ENCODE results near the gene PDCD6IP. TPM values are rescaled to one million over a fixed set of nuclear protein-coding genes. Genes with fewer than 3 reads are reported as not detected.
"Not testable (repeated sequence)": the region's sequence is repeated elsewhere in the genome, so short reads cannot be mapped to it uniquely, and the experiment has no call there.

PDCD6IP gene
- total RNA-seq, 4 donors from 2014 or later = 93.9 to 181 (median 127) TPM

DNA sequence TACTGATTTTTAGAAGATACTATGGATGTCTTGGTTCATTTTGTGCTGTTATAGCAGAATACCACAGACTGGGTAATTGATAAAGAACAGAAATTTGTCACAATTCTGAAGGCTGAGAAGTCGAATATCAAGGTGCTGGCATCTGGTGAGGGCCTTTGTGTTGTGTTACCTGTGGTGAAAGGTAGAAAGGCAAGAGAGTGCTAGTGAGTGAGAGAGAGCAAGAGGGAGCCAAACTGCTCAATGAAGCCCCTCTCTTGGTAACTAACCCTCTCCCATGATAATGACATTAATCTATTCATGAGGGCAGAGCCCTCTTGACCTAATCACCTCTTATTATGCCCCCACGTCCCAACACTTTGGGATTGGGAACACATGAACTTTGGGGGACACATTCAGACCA lies 31.3 kb downstream of the PDCD6IP start:
- DNase-seq (no peak), ATAC-seq (no peak)
- H3K4me3 ChIP-seq = no peak overlapping the region
- TF ChIP-seq, protein P1, sequence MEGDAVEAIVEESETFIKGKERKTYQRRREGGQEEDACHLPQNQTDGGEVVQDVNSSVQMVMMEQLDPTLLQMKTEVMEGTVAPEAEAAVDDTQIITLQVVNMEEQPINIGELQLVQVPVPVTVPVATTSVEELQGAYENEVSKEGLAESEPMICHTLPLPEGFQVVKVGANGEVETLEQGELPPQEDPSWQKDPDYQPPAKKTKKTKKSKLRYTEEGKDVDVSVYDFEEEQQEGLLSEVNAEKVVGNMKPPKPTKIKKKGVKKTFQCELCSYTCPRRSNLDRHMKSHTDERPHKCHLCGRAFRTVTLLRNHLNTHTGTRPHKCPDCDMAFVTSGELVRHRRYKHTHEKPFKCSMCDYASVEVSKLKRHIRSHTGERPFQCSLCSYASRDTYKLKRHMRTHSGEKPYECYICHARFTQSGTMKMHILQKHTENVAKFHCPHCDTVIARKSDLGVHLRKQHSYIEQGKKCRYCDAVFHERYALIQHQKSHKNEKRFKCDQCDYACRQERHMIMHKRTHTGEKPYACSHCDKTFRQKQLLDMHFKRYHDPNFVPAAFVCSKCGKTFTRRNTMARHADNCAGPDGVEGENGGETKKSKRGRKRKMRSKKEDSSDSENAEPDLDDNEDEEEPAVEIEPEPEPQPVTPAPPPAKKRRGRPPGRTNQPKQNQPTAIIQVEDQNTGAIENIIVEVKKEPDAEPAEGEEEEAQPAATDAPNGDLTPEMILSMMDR (IDR thresholded peaks at IDR 0.05 in 4 of 5, conservative IDR thresholded peaks at IDR 0.05 in 1 of 5) = no peak
- no peak for TF ChIP-seq POLR2A (IDR thresholded peaks at IDR 0.05)
- no peaks in the 10 kb centered on the region for H3K27me3 ChIP-seq
- no peaks in the 10 kb centered on the region for H3K9me3 ChIP-seq
- H3K36me3 ChIP-seq = peaks cover 0 to 53% of the 10 kb centered on the region in 2 donors
- intact Hi-C loops (cut with DNase I; ENCODE audit: low total_unique reads) = no loop called here
- H3K4me1 ChIP-seq = no peaks in the 10 kb centered on the region
- in situ Hi-C loops (cut with MboI; ENCODE audit: low sequenced_read_pairs in 4 of 4) = no loop called here
- H3K27ac ChIP-seq = no peak overlapping the region

DNA sequence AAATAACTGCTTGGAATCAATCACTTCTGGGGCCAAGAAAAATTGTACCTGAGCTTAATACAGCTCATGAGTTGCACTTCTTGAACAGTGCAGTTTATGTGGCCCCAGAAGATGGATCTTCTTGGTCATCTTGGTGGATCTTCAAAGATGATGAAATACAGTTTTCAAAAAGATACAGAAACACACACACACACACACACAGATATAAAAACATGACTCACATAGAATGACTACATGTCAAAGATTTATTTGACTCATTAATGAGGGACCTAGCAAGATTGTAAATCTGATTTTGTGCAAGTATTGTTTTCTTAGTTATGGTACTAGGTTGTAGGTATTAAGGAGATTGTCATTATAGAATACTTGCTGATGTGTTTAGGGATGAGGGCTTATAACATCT lies 32.6 kb downstream of the PDCD6IP start:
- intact Hi-C loops (cut with DNase I; ENCODE audit: low total_unique reads) = no loop called here
- Histone ChIP-seq H3K4me1 (no peaks in the 10 kb centered on the region), H3K27me3 (no peaks in the 10 kb centered on the region), H3K4me3 (no peak overlapping the region), H3K9me3 (no peaks in the 10 kb centered on the region), H3K36me3 (peaks cover 0 to 50% of the 10 kb centered on the region in 2 donors), H3K27ac (no peak overlapping the region)
- DNase-seq = no peak
- no peak for TF ChIP-seq POLR2A (IDR thresholded peaks at IDR 0.05)
- TF ChIP-seq, protein P1 (IDR thresholded peaks at IDR 0.05 in 4 of 5, conservative IDR thresholded peaks at IDR 0.05 in 1 of 5) = no peak
- in situ Hi-C loops (cut with MboI; ENCODE audit: low sequenced_read_pairs in 4 of 4) = no loop called here
- no peak for ATAC-seq

DNA sequence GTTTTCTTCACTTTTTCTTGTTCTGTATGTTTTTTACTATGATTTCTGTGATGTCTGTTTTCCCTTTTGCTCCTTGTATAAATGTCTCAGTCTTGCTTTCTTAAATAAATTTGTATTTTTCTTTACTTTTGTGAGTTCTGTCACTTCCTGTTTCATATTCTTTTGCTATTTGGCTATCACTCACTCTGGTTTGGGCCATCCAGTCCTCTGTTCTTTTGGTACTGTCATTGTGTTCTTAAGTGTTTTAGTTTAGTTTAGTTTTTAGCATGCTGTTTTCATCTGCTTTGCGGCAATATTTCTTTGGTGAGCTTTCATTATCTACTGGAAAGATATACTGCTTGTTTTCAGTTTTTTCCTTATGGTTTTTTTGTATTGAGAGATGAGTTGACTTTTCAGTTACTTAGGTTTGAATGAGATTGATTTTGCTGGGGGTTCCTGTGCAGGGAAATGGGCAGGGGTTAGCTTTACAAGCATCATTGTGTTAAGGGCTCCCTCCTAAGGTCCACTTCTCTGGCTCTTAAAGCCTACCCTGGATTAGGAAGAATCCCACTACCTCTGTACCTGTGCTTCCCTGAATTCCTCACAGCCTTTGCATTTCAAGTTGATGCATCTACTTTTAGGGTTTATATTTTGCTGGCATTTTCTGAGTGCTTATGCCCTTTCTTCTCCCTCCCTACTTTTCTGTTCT lies 35.1 kb downstream of the PDCD6IP start:
- no peaks in the 10 kb centered on the region for H3K9me3 ChIP-seq
- no peaks in the 10 kb centered on the region for H3K4me1 ChIP-seq
- intact Hi-C loops (cut with DNase I; ENCODE audit: low total_unique reads) (no loop called here), in situ Hi-C loops (cut with MboI; ENCODE audit: low sequenced_read_pairs in 4 of 4) (no loop called here)
- no peak overlapping the region for H3K27ac ChIP-seq
- H3K4me3 ChIP-seq = no peak overlapping the region
- no peak for DNase-seq
- H3K36me3 ChIP-seq = peaks cover 0 to 40% of the 10 kb centered on the region in 2 donors
- H3K27me3 ChIP-seq = no peaks in the 10 kb centered on the region
- TF ChIP-seq, protein P1 (IDR thresholded peaks at IDR 0.05 in 4 of 5, conservative IDR thresholded peaks at IDR 0.05 in 1 of 5) = no peak
- no peak for TF ChIP-seq POLR2A (IDR thresholded peaks at IDR 0.05)
- no peak for ATAC-seq

DNA sequence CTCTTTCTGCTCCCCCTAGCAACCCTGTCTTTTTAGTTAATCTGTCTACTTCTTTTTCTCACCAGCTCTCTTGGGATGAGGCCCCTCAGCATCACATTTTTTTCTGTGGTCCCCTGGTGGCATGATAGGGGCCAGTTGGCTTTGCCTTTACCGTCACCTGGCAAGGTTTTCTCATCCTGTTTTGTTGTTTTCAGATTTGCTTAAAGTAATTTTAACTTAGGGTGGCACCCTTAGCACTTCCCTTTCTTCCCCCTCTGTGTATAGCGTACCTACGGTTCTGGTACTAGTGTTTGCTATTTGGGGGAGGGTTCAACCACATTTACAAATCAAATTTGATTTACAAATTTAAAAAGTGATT lies 35.6 kb downstream of the PDCD6IP start:
- H3K36me3 ChIP-seq = peaks cover 0 to 42% of the 10 kb centered on the region in 2 donors
- no peak for TF ChIP-seq POLR2A (IDR thresholded peaks at IDR 0.05)
- TF ChIP-seq, protein P1 (IDR thresholded peaks at IDR 0.05 in 4 of 5, conservative IDR thresholded peaks at IDR 0.05 in 1 of 5) = no peak
- in situ Hi-C loops (cut with MboI; ENCODE audit: low sequenced_read_pairs in 4 of 4) = no loop called here

DNA sequence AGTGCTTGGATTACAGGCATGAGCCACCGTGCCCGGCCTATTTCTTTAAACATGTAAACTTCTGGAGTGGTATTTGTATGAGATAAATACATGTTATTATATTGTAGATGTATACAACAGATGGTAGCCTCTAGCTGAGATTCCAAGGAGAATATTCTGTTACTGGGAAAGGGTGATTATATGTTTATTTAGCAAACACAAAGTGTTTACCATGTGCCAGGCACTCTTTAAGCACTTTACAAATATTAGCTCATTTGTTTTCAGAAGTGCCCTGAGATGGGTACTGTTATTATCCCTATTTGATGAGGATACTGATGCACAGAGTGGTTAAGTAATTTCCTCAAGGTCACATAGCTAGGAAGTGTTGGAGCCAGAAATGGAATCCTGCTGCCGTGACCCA lies 38.8 kb downstream of the PDCD6IP start:
- H3K36me3 ChIP-seq = peaks cover 0 to 36% of the 10 kb centered on the region in 2 donors
- H3K4me1 ChIP-seq; in situ Hi-C loops (cut with MboI; ENCODE audit: low sequenced_read_pairs in 4 of 4): not testable (repeated sequence)

More for the DNA sequence above, 35.6 kb downstream of the PDCD6IP start:
- Histone ChIP-seq H3K4me1 (no peaks in the 10 kb centered on the region), H3K27ac (no peak overlapping the region), H3K4me3 (no peak overlapping the region), H3K9me3 (no peaks in the 10 kb centered on the region), H3K27me3 (no peaks in the 10 kb centered on the region)
- no peak for DNase-seq
- intact Hi-C loops (cut with DNase I; ENCODE audit: low total_unique reads) = no loop called here
- ATAC-seq = no peak

More for the DNA sequence above, 38.8 kb downstream of the PDCD6IP start:
- ATAC-seq; H3K27ac ChIP-seq; H3K4me3 ChIP-seq; intact Hi-C loops (cut with DNase I; ENCODE audit: low total_unique reads); H3K27me3 ChIP-seq; H3K9me3 ChIP-seq; DNase-seq: not testable (repeated sequence)

Measured in gastrocnemius medialis (tissue), 4 donors.